H9 (cell line): ENCODE measurements around the gene SLC10A3. TPM values are rescaled to one million over a fixed set of nuclear protein-coding genes. Genes with fewer than 3 reads are reported as not detected.

Source experiments
- DNase-seq: peaks from one replicate; pipeline ENCODE4 v3.0.0-alpha.2; 2017
- H2AFZ ChIP-seq: one replicate; pipeline ENCODE4 v1.6.1; 2013; ENCODE audit warnings: mild to moderate bottlenecking, low read length, control low read depth, moderate library complexity
- H2AK5ac ChIP-seq: 2 replicates; pipeline ENCODE4 v1.6.1; 2013; ENCODE audit warnings: low read length, control low read depth, mixed read lengths; ENCODE audit not compliant: insufficient read length
- H2BK120ac ChIP-seq: one replicate; pipeline ENCODE4 v1.6.1; 2013; ENCODE audit warnings: low read depth, mild to moderate bottlenecking, low read length, control low read depth, inconsistent platforms; ENCODE audit not compliant: poor library complexity, severe bottlenecking
- H2BK12ac ChIP-seq: 2 replicates; pipeline ENCODE4 v1.6.1; 2013; ENCODE audit warnings: low read length, control low read depth, mixed read lengths, low read depth; ENCODE audit not compliant: insufficient read length
- H2BK15ac ChIP-seq: 2 replicates; pipeline ENCODE4 v1.6.1; 2013; ENCODE audit warnings: low read depth, low read length, control low read depth
- H2BK20ac ChIP-seq: one replicate; pipeline ENCODE4 v1.6.1; 2013; ENCODE audit warnings: low read depth, mild to moderate bottlenecking, low read length, control low read depth, inconsistent platforms; ENCODE audit not compliant: poor library complexity, severe bottlenecking
- H2BK5ac ChIP-seq: 2 replicates; pipeline ENCODE4 v1.6.1; 2013; ENCODE audit warnings: low read length, control low read depth, mixed read lengths; ENCODE audit not compliant: insufficient read length
- H3K14ac ChIP-seq: 2 replicates; pipeline ENCODE4 v1.6.1; 2013; ENCODE audit warnings: low read length, control low read depth; ENCODE audit not compliant: insufficient read depth
- H3K18ac ChIP-seq: 2 replicates; pipeline ENCODE4 v1.6.1; 2013; ENCODE audit warnings: low read depth, mild to moderate bottlenecking, mixed read lengths, low read length, control low read depth; ENCODE audit not compliant: insufficient read length
- H3K23ac ChIP-seq: 2 replicates; pipeline ENCODE4 v1.6.1; 2013; ENCODE audit warnings: low read length, control low read depth, mixed read lengths, low read depth; ENCODE audit not compliant: insufficient read length
- H3K23me2 ChIP-seq: 2 replicates; pipeline ENCODE4 v1.6.1; 2013; ENCODE audit warnings: low read depth, mild to moderate bottlenecking, mixed read lengths, low read length, control low read depth; ENCODE audit not compliant: insufficient read length, poor library complexity, severe bottlenecking
- H3K27ac ChIP-seq: 2 replicates; pipeline ENCODE4 v1.5.1; 2013; ENCODE audit warnings: low read length, control low read depth, mixed read lengths, low read depth; ENCODE audit not compliant: insufficient read length
- H3K27me3 ChIP-seq: 2 replicates; pipeline ENCODE4 v1.6.1; 2013; ENCODE audit warnings: low read length, control low read depth, inconsistent platforms; ENCODE audit not compliant: insufficient read depth
- H3K4ac ChIP-seq: 2 replicates; pipeline ENCODE4 v1.6.1; 2013; ENCODE audit warnings: low read depth, mild to moderate bottlenecking, control low read depth, inconsistent platforms, low read length, moderate library complexity
- H3K4me1 ChIP-seq: 2 replicates; pipeline ENCODE4 v1.6.1; 2013; ENCODE audit warnings: low read length, control low read depth, inconsistent platforms; ENCODE audit not compliant: insufficient read depth
- H3K4me2 ChIP-seq: 2 replicates; pipeline ENCODE4 v1.6.1; 2013; ENCODE audit warnings: low read length, control low read depth, mixed read lengths; ENCODE audit not compliant: insufficient read length, insufficient read depth
- H3K56ac ChIP-seq: 2 replicates; pipeline ENCODE4 v1.6.1; 2013; ENCODE audit warnings: low read depth, mild to moderate bottlenecking, mixed read lengths, low read length, control low read depth; ENCODE audit not compliant: insufficient read length
- H3K79me1 ChIP-seq: 2 replicates; pipeline ENCODE4 v1.6.1; 2013; ENCODE audit warnings: low read depth, mild to moderate bottlenecking, moderate library complexity, low read length, control low read depth, inconsistent platforms; ENCODE audit not compliant: insufficient read depth, poor library complexity, severe bottlenecking
- H3K79me2 ChIP-seq: 2 replicates; pipeline ENCODE4 v1.6.1; 2013; ENCODE audit warnings: low read length, control low read depth, inconsistent platforms; ENCODE audit not compliant: insufficient read depth
- H3K9ac ChIP-seq: 2 replicates; pipeline ENCODE4 v1.6.1; 2013; ENCODE audit warnings: low read length, control low read depth, mixed read lengths; ENCODE audit not compliant: insufficient read length; ENCODE audit errors: extremely low read depth
- H3K9me3 ChIP-seq: one replicate; pipeline ENCODE4 v1.6.1; 2013; ENCODE audit warnings: low read depth, low read length, inconsistent platforms; ENCODE audit not compliant: control insufficient read depth
- H3T11ph ChIP-seq: one replicate; pipeline ENCODE4 v1.6.1; 2013; ENCODE audit warnings: mild to moderate bottlenecking, low read length, control low read depth, inconsistent platforms
- H4K20me1 ChIP-seq: one replicate; pipeline ENCODE4 v1.6.1; 2013; ENCODE audit not compliant: control insufficient read depth, insufficient read length, insufficient read depth
- H4K5ac ChIP-seq: 2 replicates; pipeline ENCODE4 v1.6.1; 2013; ENCODE audit warnings: low read depth, mild to moderate bottlenecking, mixed read lengths, low read length, control low read depth; ENCODE audit not compliant: insufficient read length
- H4K8ac ChIP-seq: replicated peaks from 2 replicates; pipeline ENCODE4 v1.6.1; 2013; ENCODE audit warnings: low read length, control low read depth, mixed read lengths, low read depth; ENCODE audit not compliant: insufficient read length
- H4K91ac ChIP-seq: 2 replicates; pipeline ENCODE4 v1.6.1; 2013; ENCODE audit warnings: low read depth, mild to moderate bottlenecking, moderate library complexity, mixed read lengths, low read length, control low read depth; ENCODE audit not compliant: insufficient read length
- H3K27ac Mint-ChIP-seq, 3 experiments: 2 replicates in 2 of 3; 3 replicates in 1 of 3; pipeline ENCODE4 v1.8.0; 2020 to 2021; ENCODE audit warnings: mixed read lengths in 3 of 3, mild to moderate bottlenecking in 1 of 3, moderate library complexity in 1 of 3
- H3K27me3 Mint-ChIP-seq: 2 replicates; pipeline ENCODE4 v1.8.0; 2021; ENCODE audit warnings: low read depth, mild to moderate bottlenecking, moderate library complexity, mixed read lengths
- H3K36me3 Mint-ChIP-seq, 3 experiments: 2 replicates in 2 of 3; 3 replicates in 1 of 3; pipeline ENCODE4 v1.8.0; 2020 to 2021; ENCODE audit warnings: low read depth in 3 of 3, mixed read lengths in 3 of 3; ENCODE audit not compliant: insufficient read depth in 1 of 3
- H3K4me1 Mint-ChIP-seq, 2 experiments: 2 replicates each; pipeline ENCODE4 v1.8.0; 2020; ENCODE audit warnings: mixed read lengths in 2 of 2
- H3K4me3 Mint-ChIP-seq, 2 experiments: 2 replicates in 1 of 2; 3 replicates in 1 of 2; pipeline ENCODE4 v1.8.0; 2020 to 2021; ENCODE audit warnings: mild to moderate bottlenecking in 2 of 2, mixed read lengths in 2 of 2, moderate library complexity in 1 of 2
- H3K9me3 Mint-ChIP-seq, 2 experiments: 2 replicates in 1 of 2; 3 replicates in 1 of 2; pipeline ENCODE4 v1.8.0; 2020; ENCODE audit warnings: mild to moderate bottlenecking in 2 of 2, mixed read lengths in 2 of 2, moderate library complexity in 1 of 2
- WGBS: extraction: QIAGEN DNeasy Blood & Tissue Kit; methylation state at CpG from one replicate; pipeline ENCODE4 v1.1.7; 2013; ENCODE audit warnings: missing lambda C conversion rate, low lambda C conversion rate, mixed read lengths; ENCODE audit not compliant: insufficient read length; ENCODE audit errors: extremely low coverage; 5-methylcytosine and 5-hydroxymethylcytosine counted together
- total RNA-seq: library from RNA; stranded (reverse); gene quantifications from 2 replicates; pipeline ENCODE4 v1.2.1, GENCODE V29; 2021
- TF ChIP-seq, protein P1 (sequence below): fragments of 200-600 bp; sonication (generic); conservative IDR thresholded peaks from 3 replicates; pipeline ENCODE4 v1.8.0; 2021; ENCODE audit warnings: antibody characterized with exemption, mild to moderate bottlenecking

Gene SLC10A3
- total RNA-seq, 1 experiment from 2014 or later = 8.8 TPM

DNA sequence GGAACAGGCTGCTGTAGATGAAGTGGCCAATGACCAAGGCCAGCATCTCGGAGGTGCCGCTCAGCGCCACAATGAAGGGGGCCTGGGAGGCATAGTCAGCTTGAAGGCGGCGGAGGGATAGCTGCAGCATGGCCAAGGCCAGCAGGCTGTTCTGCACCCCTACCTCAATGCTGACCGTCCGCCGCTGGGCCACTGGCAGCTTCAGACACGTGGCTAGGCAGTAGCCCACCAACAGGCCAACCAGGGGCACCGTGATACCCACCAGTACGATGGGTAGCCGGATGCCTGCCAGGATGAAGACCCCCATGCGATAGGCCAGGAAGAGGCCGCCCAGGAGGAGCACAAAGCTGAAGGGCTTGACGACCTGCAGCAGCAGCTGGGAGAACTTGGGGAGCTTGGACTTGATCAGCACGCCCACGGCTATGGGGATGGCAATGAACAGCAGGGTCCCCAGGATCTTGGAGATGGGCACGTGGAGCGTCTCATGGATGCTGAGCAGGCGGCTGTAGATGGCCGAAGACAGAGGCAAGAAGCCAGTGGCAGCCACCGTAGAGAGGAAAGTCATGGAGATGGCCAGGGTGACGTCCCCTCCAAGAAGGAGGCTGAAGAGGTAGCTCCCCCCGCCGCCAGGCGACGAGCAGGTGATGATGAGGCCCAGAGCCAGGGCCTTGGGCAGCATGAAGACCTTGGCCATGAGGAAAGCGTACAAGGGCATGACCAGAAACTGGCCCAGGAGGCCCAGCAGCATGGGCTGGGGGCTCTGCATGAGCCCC, 2.7 kb downstream of the SLC10A3 start:
- Histone ChIP-seq H4K5ac (no peak overlapping the region), H4K91ac (no peak overlapping the region), H2AFZ (no peak overlapping the region), H3K4me1 (no peaks in the 10 kb centered on the region; the same call in 1 of the 2 replicates), H3K4ac (no peak overlapping the region), H3T11ph (no peak overlapping the region), H3K14ac (no peak overlapping the region), H2BK12ac (no peak overlapping the region), H2BK120ac (no peak overlapping the region), H3K9me3 (peaks cover 46% of the 10 kb centered on the region), H2BK15ac (no peak overlapping the region), H4K8ac (no peak overlapping the region), H3K23me2 (no peaks in the 10 kb centered on the region), H3K56ac (no peak overlapping the region), H3K4me2 (no peak overlapping the region), H4K20me1 (no peaks in the 10 kb centered on the region), H3K23ac (no peak overlapping the region), H3K9ac (no peak overlapping the region), H2BK5ac (no peak overlapping the region), H3K18ac (no peak overlapping the region), H3K79me2 (no peaks in the 10 kb centered on the region), H3K79me1 (no peaks in the 10 kb centered on the region), H3K27me3 (no peaks in the 10 kb centered on the region), H3K27ac (no peak overlapping the region), H2BK20ac (no peak overlapping the region), H2AK5ac (no peak overlapping the region)
- H3K9me3 Mint-ChIP-seq = peaks cover 65 to 72% of the 10 kb centered on the region in 2 experiments
- H3K27me3 Mint-ChIP-seq = peaks cover under 1% of the 10 kb centered on the region
- H3K36me3 Mint-ChIP-seq = peaks cover 3 to 22% (median 22%) of the 10 kb centered on the region in 3 experiments; a peak in 6 of 7 replicates
- peaks cover 3 to 12% of the 10 kb centered on the region in 2 experiments; a peak in 3 of 4 replicates for H3K4me1 Mint-ChIP-seq
- H3K4me3 Mint-ChIP-seq = peak overlapping the region in 1 of 2 experiments; percentile 59; a peak in 3 of 5 replicates
- TF ChIP-seq, protein P1, sequence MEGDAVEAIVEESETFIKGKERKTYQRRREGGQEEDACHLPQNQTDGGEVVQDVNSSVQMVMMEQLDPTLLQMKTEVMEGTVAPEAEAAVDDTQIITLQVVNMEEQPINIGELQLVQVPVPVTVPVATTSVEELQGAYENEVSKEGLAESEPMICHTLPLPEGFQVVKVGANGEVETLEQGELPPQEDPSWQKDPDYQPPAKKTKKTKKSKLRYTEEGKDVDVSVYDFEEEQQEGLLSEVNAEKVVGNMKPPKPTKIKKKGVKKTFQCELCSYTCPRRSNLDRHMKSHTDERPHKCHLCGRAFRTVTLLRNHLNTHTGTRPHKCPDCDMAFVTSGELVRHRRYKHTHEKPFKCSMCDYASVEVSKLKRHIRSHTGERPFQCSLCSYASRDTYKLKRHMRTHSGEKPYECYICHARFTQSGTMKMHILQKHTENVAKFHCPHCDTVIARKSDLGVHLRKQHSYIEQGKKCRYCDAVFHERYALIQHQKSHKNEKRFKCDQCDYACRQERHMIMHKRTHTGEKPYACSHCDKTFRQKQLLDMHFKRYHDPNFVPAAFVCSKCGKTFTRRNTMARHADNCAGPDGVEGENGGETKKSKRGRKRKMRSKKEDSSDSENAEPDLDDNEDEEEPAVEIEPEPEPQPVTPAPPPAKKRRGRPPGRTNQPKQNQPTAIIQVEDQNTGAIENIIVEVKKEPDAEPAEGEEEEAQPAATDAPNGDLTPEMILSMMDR = no peak
- H3K27ac Mint-ChIP-seq = no peak overlapping the region
- no CpG with 5 or more reads among the region's 28 CpGs for WGBS
- DNase-seq = no peak
